PC-3 (cell line): Measurements from ENCODE around the gene CENPO. TPM values are rescaled to one million over a fixed set of nuclear protein-coding genes. Genes with fewer than 3 reads are reported as not detected.

ENCODE experiments used
- ATAC-seq: fragments of 200-7000 bp; cut with Tn5 transposase; 2 replicates; pipeline ENCODE4 v1.9.1; 2020; ENCODE audit warnings: mild to moderate bottlenecking, moderate library complexity
- BruUV-seq: library from RNA; stranded (reverse); fragments of 400-500 nt; replicated peaks from 2 replicates; lab custom pipeline; 2021; lab: Mats Ljungman, UMichigan
- CTCF ChIA-PET: fragments of 300-600 bp; sonication (Branson Sonifier 250); formaldehyde crosslinking; loops from one replicate; lab custom pipeline; 2022; ENCODE audit warnings: antibody characterized with exemption; lab: Charles Lee
- POLR2A ChIA-PET: fragments of 300-600 bp; sonication (Branson Sonifier 250); formaldehyde crosslinking; loops from one replicate; lab custom pipeline; 2022; ENCODE audit warnings: antibody characterized with exemption; ENCODE audit not compliant: unreplicated experiment; lab: Charles Lee
- DNase-seq: peaks from one replicate; pipeline ENCODE4 v3.0.0-alpha.2; 2015
- H2AFZ ChIP-seq: fragments of 300-600 bp; sonication (generic); 2 replicates; pipeline ENCODE4 v1.6.0; 2016; ENCODE audit warnings: antibody characterized with exemption, low read length
- H3F3A ChIP-seq: fragments of 300-600 bp; sonication (generic); one replicate; pipeline ENCODE4 v1.6.0; 2017; ENCODE audit warnings: antibody characterized with exemption, low read length, control low read depth, mild to moderate bottlenecking; ENCODE audit not compliant: unreplicated experiment
- H3K27ac ChIP-seq: fragments of 300-600 bp; sonication (generic); 2 replicates; pipeline ENCODE4 v1.5.1; 2016; ENCODE audit warnings: mild to moderate bottlenecking, low read length
- H3K27me3 ChIP-seq: fragments of 300-600 bp; sonication (generic); 2 replicates; pipeline ENCODE4 v1.6.1; 2016; ENCODE audit warnings: low read length, mixed read lengths
- H3K36me3 ChIP-seq: fragments of 300-600 bp; sonication (generic); 2 replicates; pipeline ENCODE4 v1.6.1; 2016; ENCODE audit warnings: low read depth, mixed run types, low read length, mixed read lengths
- H3K4me1 ChIP-seq: fragments of 300-600 bp; sonication (generic); 2 replicates; pipeline ENCODE4 v1.5.1; 2016; ENCODE audit warnings: low read length; ENCODE audit not compliant: insufficient read depth
- H3K4me2 ChIP-seq: fragments of 300-600 bp; sonication (generic); 2 replicates; pipeline ENCODE4 v1.6.0; 2016; ENCODE audit warnings: low read length
- H3K4me3 ChIP-seq: fragments of 300-600 bp; sonication (generic); 2 replicates; pipeline ENCODE4 v1.5.1; 2016; ENCODE audit warnings: mild to moderate bottlenecking, low read length, mixed read lengths
- H3K79me2 ChIP-seq: fragments of 300-600 bp; sonication (generic); 2 replicates; pipeline ENCODE4 v1.6.1; 2017; ENCODE audit warnings: low read length, mixed read lengths
- H3K9ac ChIP-seq: fragments of 300-600 bp; sonication (generic); 2 replicates; pipeline ENCODE4 v1.6.0; 2016; ENCODE audit warnings: mild to moderate bottlenecking, low read length
- H3K9me2 ChIP-seq: fragments of 300-600 bp; sonication (generic); replicated peaks from 2 replicates; pipeline ENCODE4 v1.6.1; 2016; ENCODE audit warnings: mixed run types, low read length, mixed read lengths
- H3K9me3 ChIP-seq: fragments of 300-600 bp; sonication (generic); 2 replicates; pipeline ENCODE4 v1.6.1; 2016; ENCODE audit warnings: low read length, mixed read lengths
- H4K20me1 ChIP-seq: fragments of 300-600 bp; sonication (generic); 2 replicates; pipeline ENCODE4 v1.6.1; 2016; ENCODE audit warnings: low read length, mixed read lengths
- CTCF ChIP-seq: fragments of 300-600 bp; sonication (generic); conservative IDR thresholded peaks from 2 replicates; pipeline ENCODE4 v1.5.1; 2017; ENCODE audit warnings: antibody characterized with exemption, low read depth, mild to moderate bottlenecking, low read length
- EZH2 ChIP-seq: fragments of 300-600 bp; sonication (generic); IDR thresholded peaks from one replicate; pipeline ENCODE4 v1.6.1; 2017; ENCODE audit warnings: antibody characterized with exemption, mild to moderate bottlenecking, low read length; ENCODE audit not compliant: unreplicated experiment
- EZH2phosphoT487 ChIP-seq: fragments of 300-600 bp; sonication (generic); IDR thresholded peaks from 2 replicates; pipeline ENCODE4 v1.6.1; 2018; ENCODE audit warnings: mild to moderate bottlenecking, antibody characterized with exemption, low read length, borderline replicate concordance
- intact Hi-C: fragments of 100-400 bp; cut with micrococcal nuclease; formaldehyde crosslinking; loops from 2 replicates; pipeline ENCODE4 v1.9.0; 2023
- total RNA-seq: library from RNA; depleted of rRNA; stranded (reverse); fragments of >200 nt; gene quantifications from 2 replicates; pipeline ENCODE4 v1.2.3, GENCODE V29; 2014

CENPO gene
- total RNA-seq, 1 experiment from 2014 or later, result 41.4 TPM

- Histone ChIP-seq H3K4me2 (no peak overlapping the region), H4K20me1 (no peaks in the 10 kb centered on the region), H3K9me2 (no peaks in the 10 kb centered on the region), H3K36me3 (no peaks in the 10 kb centered on the region), H3K4me1 (no peaks in the 10 kb centered on the region), H3K9me3 (no peaks in the 10 kb centered on the region), H3K27me3 (no peaks in the 10 kb centered on the region), H3K27ac (no peak overlapping the region), H3K9ac (no peak overlapping the region), H3K79me2 (no peaks in the 10 kb centered on the region), H3K4me3 (no peak overlapping the region), H2AFZ (no peak overlapping the region), H3F3A (no peaks in the 10 kb centered on the region)
- ChIA-PET CTCF (no interaction called here), POLR2A (no interaction called here)
- intact Hi-C loops, result no loop called here
- no TSS peak for BruUV-seq
- ATAC-seq (no peak), DNase-seq (no peak)
- no peak for TF ChIP-seq EZH2
- no peak for TF ChIP-seq EZH2phosphoT487
- no peak for TF ChIP-seq CTCF
Measured at GRCh38 chr2:24771061-24771460, 22.2 kb upstream of the CENPO start.

- no peak overlapping the region for H3K4me2 ChIP-seq
- H2AFZ ChIP-seq, result no peak overlapping the region
- H3K27me3 ChIP-seq, result no peaks in the 10 kb centered on the region
- BruUV-seq, result no TSS peak
- H3K9ac ChIP-seq, result no peak overlapping the region
- intact Hi-C loops, result no loop called here
- H3K27ac ChIP-seq, result no peak overlapping the region
- H4K20me1 ChIP-seq, result no peaks in the 10 kb centered on the region
- no peak overlapping the region for H3K4me3 ChIP-seq
- ATAC-seq (no peak), DNase-seq (no peak)
- H3K9me3 ChIP-seq, result no peaks in the 10 kb centered on the region
- H3K4me1 ChIP-seq, result no peaks in the 10 kb centered on the region
- no peaks in the 10 kb centered on the region for H3K36me3 ChIP-seq
- no peaks in the 10 kb centered on the region for H3F3A ChIP-seq
- CTCF ChIA-PET, result no interaction called here
- H3K9me2 ChIP-seq, result no peaks in the 10 kb centered on the region
- no peaks in the 10 kb centered on the region for H3K79me2 ChIP-seq
- POLR2A ChIA-PET, result no interaction called here
- TF ChIP-seq EZH2phosphoT487 (no peak), EZH2 (no peak), CTCF (no peak)
Measured at GRCh38 chr2:24771764-24772586, 21.2 kb upstream of the CENPO start.

GRCh38 chr2:24774373-24774772 is 18.9 kb upstream of the CENPO start:
- H3K9ac ChIP-seq, result no peak overlapping the region
- no peak overlapping the region for H2AFZ ChIP-seq
- BruUV-seq, result no TSS peak
- intact Hi-C loops, result no loop called here
- H3K9me3 ChIP-seq, result no peaks in the 10 kb centered on the region
- TF ChIP-seq EZH2 (no peak), EZH2phosphoT487 (no peak), CTCF (no peak)
- no peak overlapping the region for H3K27ac ChIP-seq
- POLR2A ChIA-PET, result no interaction called here
- no peak for DNase-seq
- H3K36me3 ChIP-seq, result no peaks in the 10 kb centered on the region
- no peaks in the 10 kb centered on the region for H3K4me1 ChIP-seq
- ATAC-seq, result no peak
- H3K27me3 ChIP-seq, result no peaks in the 10 kb centered on the region
- no peaks in the 10 kb centered on the region for H3K79me2 ChIP-seq
- H3K4me2 ChIP-seq, result no peak overlapping the region
- CTCF ChIA-PET, result no interaction called here
- H3K4me3 ChIP-seq, result no peak overlapping the region
- H3K9me2 ChIP-seq, result no peaks in the 10 kb centered on the region
- no peaks in the 10 kb centered on the region for H3F3A ChIP-seq
- H4K20me1 ChIP-seq, result no peaks in the 10 kb centered on the region
